HG03280 (cell line): ENCODE measurements around the gene CLEC16A.

Experiments used
- ATAC-seq: cut with Tn5 transposase; IDR thresholded peaks from one replicate; pipeline ENCODE4 v1.9.1; 2021; ENCODE audit warnings: mild to moderate bottlenecking, moderate library complexity; ENCODE audit not compliant: unreplicated experiment

The CLEC16A gene

GRCh38 chr16:11034481-11034931, 90.1 kb downstream of the CLEC16A start:
- no peak for ATAC-seq

GRCh38 chr16:11035096-11035495, 90.7 kb downstream of the CLEC16A start:
- no peak for ATAC-seq

- no peak for ATAC-seq
These were observed 91.7 kb downstream of the CLEC16A start for GRCh38 chr16:11036040-11036439.

- ATAC-seq, result no peak
These were observed 92.6 kb downstream of the CLEC16A start for GRCh38 chr16:11036868-11037410.

GRCh38 chr16:11038305-11038704, 93.9 kb downstream of the CLEC16A start:
- ATAC-seq, result no peak

GRCh38 chr16:11038777-11039176, 94.4 kb downstream of the CLEC16A start:
- no peak for ATAC-seq

GRCh38 chr16:11039726-11040125, 95.4 kb downstream of the CLEC16A start:
- no peak for ATAC-seq

GRCh38 chr16:11042191-11042590, 97.8 kb downstream of the CLEC16A start:
- no peak for ATAC-seq

GRCh38 chr16:11045441-11045840, 101.1 kb downstream of the CLEC16A start:
- ATAC-seq, result no peak

GRCh38 chr16:11045846-11046245, 101.5 kb downstream of the CLEC16A start:
- no peak for ATAC-seq

GRCh38 chr16:11046382-11046931, 102.1 kb downstream of the CLEC16A start:
- ATAC-seq, result no peak

GRCh38 chr16:11047057-11047456, 102.7 kb downstream of the CLEC16A start:
- no peak for ATAC-seq

- ATAC-seq, result no peak
These were observed 103.8 kb downstream of the CLEC16A start for GRCh38 chr16:11047939-11048800.

GRCh38 chr16:11049396-11050059, 105.2 kb downstream of the CLEC16A start:
- ATAC-seq, result no peak

- no peak for ATAC-seq
These were observed 106.2 kb downstream of the CLEC16A start for GRCh38 chr16:11050536-11050935.

- no peak for ATAC-seq
These were observed 106.6 kb downstream of the CLEC16A start for GRCh38 chr16:11050944-11051343.

- ATAC-seq, result no peak
These were observed 107.1 kb downstream of the CLEC16A start for GRCh38 chr16:11051430-11051829.

GRCh38 chr16:11051879-11052808, 107.8 kb downstream of the CLEC16A start:
- ATAC-seq, result peak; percentile 59

GRCh38 chr16:11053916-11054460, 109.6 kb downstream of the CLEC16A start:
- no peak for ATAC-seq
